GM21786 (cell line): ENCODE results near the gene DNAH1.

ENCODE experiments used
- ATAC-seq: cut with Tn5 transposase; IDR thresholded peaks from one replicate; pipeline ENCODE4 v1.9.1; 2021; ENCODE audit not compliant: unreplicated experiment

The DNAH1 gene

GRCh38 chr3:52401021-52401420, 84.9 kb downstream of the DNAH1 start:
- ATAC-seq, result no peak

- ATAC-seq, result no peak
These were observed 85.4 kb downstream of the DNAH1 start for GRCh38 chr3:52401551-52401950.

GRCh38 chr3:52402101-52402521, 86.0 kb downstream of the DNAH1 start:
- no peak for ATAC-seq

- no peak for ATAC-seq
These were observed 86.7 kb downstream of the DNAH1 start for GRCh38 chr3:52402706-52403270.

GRCh38 chr3:52403271-52403841, 87.2 kb downstream of the DNAH1 start:
- no peak for ATAC-seq

GRCh38 chr3:52403955-52404354, 87.8 kb downstream of the DNAH1 start:
- no peak for ATAC-seq

GRCh38 chr3:52404391-52404790, 88.3 kb downstream of the DNAH1 start:
- ATAC-seq, result no peak

GRCh38 chr3:52405066-52405465, 88.9 kb downstream of the DNAH1 start:
- ATAC-seq, result no peak

- no peak for ATAC-seq
These were observed 89.5 kb downstream of the DNAH1 start for GRCh38 chr3:52405601-52406110.

- no peak for ATAC-seq
These were observed 90.1 kb downstream of the DNAH1 start for GRCh38 chr3:52406231-52406661.

- ATAC-seq, result no peak
These were observed 90.8 kb downstream of the DNAH1 start for GRCh38 chr3:52406791-52407510.

GRCh38 chr3:52407779-52408178, 91.7 kb downstream of the DNAH1 start:
- ATAC-seq, result no peak

GRCh38 chr3:52408466-52408865, 92.3 kb downstream of the DNAH1 start:
- ATAC-seq, result no peak

- ATAC-seq, result no peak
These were observed 99.7 kb downstream of the DNAH1 start for GRCh38 chr3:52415800-52416199.

GRCh38 chr3:52420388-52420787, 104.3 kb downstream of the DNAH1 start:
- no peak for ATAC-seq

- no peak for ATAC-seq
These were observed 106.5 kb downstream of the DNAH1 start for GRCh38 chr3:52422669-52423068.

GRCh38 chr3:52423173-52423572, 107.1 kb downstream of the DNAH1 start:
- ATAC-seq, result no peak

GRCh38 chr3:52428151-52429005, 112.3 kb downstream of the DNAH1 start:
- no peak for ATAC-seq

GRCh38 chr3:52429031-52429430, 112.9 kb downstream of the DNAH1 start:
- ATAC-seq, result no peak

GRCh38 chr3:52429779-52430415, 113.8 kb downstream of the DNAH1 start:
- ATAC-seq, result no peak

- ATAC-seq, result no peak
These were observed 114.3 kb downstream of the DNAH1 start for GRCh38 chr3:52430416-52430810.
